ENCODE data around the gene CDH13.

The CDH13 gene

DNA sequence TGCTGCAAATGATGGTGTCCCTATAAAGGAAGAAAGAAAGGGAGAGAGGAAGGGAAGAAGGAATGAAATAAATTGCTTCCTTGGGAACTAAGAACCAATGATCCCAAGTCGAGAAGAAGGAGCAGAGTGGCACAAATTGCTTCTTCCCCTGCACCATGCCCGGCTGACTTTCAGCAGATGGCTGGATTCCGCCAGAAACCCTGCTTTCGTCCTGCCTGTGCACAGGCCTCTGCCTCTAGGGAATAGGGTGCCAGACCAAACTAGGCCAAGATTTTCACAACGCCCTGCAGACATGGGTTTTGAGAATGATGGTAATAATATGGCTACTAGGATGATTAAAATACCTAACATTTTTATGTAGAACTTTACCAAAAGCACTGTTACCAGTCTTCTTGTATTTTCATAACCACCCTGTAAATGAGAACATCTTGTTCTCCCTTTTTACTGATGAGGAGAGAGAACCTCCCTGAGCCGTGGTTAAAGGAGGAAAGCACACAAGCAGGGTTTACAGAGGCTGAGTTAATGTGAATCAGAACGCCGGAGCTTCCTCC lies 1058.9 kb downstream of the CDH13 start:
- peaks cover 3% of the 10 kb centered on the region; the same call in 1 of the 2 replicates for H3K4me1 ChIP-seq (ENCODE audit: control insufficient read depth, insufficient read depth, low read length)
- H3K9me3 ChIP-seq (ENCODE audit: control insufficient read depth, insufficient read depth, low read depth, low read length), result no peaks in the 10 kb centered on the region
- no peaks in the 10 kb centered on the region for H3K36me3 ChIP-seq (ENCODE audit: control insufficient read depth in 2 of 2, insufficient read depth in 1 of 2, low read length in 2 of 2)
- TF ChIP-seq PRDM2 (tag by site-specific recombination; IDR thresholded peaks at IDR 0.05; ENCODE audit: borderline replicate concordance) (no peak), ZNF404 (tag by site-specific recombination; IDR thresholded peaks at IDR 0.05) (no peak), ZNF692 (tag by site-specific recombination; IDR thresholded peaks at IDR 0.05) (no peak), ZSCAN30 (tag by site-specific recombination; IDR thresholded peaks at IDR 0.05) (no peak), ZNF16 (tag by site-specific recombination; IDR thresholded peaks at IDR 0.05; ENCODE audit: low read depth) (no peak), ZNF473 (tag by site-specific recombination; IDR thresholded peaks at IDR 0.05) (no peak), ZNF214 (tag by site-specific recombination; IDR thresholded peaks at IDR 0.05; ENCODE audit: borderline replicate concordance) (no peak), ZNF626 (tag by site-specific recombination; IDR thresholded peaks at IDR 0.05) (no peak), ZEB2 (tag by site-specific recombination; IDR thresholded peaks at IDR 0.05) (no peak), HOXD13 (CRISPR knock-in tag; IDR thresholded peaks at IDR 0.05; ENCODE audit: borderline replicate concordance) (no peak), ZNF157 (tag by site-specific recombination; IDR thresholded peaks at IDR 0.05) (no peak), PBX3 (CRISPR knock-in tag; IDR thresholded peaks at IDR 0.05) (no peak)
- TF ChIP-seq, protein P1, sequence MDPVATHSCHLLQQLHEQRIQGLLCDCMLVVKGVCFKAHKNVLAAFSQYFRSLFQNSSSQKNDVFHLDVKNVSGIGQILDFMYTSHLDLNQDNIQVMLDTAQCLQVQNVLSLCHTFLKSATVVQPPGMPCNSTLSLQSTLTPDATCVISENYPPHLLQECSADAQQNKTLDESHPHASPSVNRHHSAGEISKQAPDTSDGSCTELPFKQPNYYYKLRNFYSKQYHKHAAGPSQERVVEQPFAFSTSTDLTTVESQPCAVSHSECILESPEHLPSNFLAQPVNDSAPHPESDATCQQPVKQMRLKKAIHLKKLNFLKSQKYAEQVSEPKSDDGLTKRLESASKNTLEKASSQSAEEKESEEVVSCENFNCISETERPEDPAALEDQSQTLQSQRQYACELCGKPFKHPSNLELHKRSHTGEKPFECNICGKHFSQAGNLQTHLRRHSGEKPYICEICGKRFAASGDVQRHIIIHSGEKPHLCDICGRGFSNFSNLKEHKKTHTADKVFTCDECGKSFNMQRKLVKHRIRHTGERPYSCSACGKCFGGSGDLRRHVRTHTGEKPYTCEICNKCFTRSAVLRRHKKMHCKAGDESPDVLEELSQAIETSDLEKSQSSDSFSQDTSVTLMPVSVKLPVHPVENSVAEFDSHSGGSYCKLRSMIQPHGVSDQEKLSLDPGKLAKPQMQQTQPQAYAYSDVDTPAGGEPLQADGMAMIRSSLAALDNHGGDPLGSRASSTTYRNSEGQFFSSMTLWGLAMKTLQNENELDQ (tag by site-specific recombination; IDR thresholded peaks at IDR 0.05; ENCODE audit: low read depth), result no peak
- TF ChIP-seq, protein P2, sequence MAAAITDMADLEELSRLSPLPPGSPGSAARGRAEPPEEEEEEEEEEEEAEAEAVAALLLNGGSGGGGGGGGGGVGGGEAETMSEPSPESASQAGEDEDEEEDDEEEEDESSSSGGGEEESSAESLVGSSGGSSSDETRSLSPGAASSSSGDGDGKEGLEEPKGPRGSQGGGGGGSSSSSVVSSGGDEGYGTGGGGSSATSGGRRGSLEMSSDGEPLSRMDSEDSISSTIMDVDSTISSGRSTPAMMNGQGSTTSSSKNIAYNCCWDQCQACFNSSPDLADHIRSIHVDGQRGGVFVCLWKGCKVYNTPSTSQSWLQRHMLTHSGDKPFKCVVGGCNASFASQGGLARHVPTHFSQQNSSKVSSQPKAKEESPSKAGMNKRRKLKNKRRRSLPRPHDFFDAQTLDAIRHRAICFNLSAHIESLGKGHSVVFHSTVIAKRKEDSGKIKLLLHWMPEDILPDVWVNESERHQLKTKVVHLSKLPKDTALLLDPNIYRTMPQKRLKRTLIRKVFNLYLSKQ (tag by site-specific recombination; IDR thresholded peaks at IDR 0.05; ENCODE audit: borderline replicate concordance), result no peak
- TF ChIP-seq, protein P3, sequence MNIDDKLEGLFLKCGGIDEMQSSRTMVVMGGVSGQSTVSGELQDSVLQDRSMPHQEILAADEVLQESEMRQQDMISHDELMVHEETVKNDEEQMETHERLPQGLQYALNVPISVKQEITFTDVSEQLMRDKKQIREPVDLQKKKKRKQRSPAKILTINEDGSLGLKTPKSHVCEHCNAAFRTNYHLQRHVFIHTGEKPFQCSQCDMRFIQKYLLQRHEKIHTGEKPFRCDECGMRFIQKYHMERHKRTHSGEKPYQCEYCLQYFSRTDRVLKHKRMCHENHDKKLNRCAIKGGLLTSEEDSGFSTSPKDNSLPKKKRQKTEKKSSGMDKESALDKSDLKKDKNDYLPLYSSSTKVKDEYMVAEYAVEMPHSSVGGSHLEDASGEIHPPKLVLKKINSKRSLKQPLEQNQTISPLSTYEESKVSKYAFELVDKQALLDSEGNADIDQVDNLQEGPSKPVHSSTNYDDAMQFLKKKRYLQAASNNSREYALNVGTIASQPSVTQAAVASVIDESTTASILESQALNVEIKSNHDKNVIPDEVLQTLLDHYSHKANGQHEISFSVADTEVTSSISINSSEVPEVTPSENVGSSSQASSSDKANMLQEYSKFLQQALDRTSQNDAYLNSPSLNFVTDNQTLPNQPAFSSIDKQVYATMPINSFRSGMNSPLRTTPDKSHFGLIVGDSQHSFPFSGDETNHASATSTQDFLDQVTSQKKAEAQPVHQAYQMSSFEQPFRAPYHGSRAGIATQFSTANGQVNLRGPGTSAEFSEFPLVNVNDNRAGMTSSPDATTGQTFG (tag by site-specific recombination; IDR thresholded peaks at IDR 0.05; ENCODE audit: borderline replicate concordance), result no peak
- no peak overlapping the region for H3K4me3 ChIP-seq (ENCODE audit: low read depth, low read length)
- no peak overlapping the region for H3K27ac ChIP-seq (ENCODE audit: extremely low read depth, low read depth, low read length)
- ChIA-PET CTCF (no interaction called here), POLR2A (no interaction called here)

Data from HEK293 (cell line).